B cell (primary cell): ENCODE results near the gene CFAP157. TPM values are rescaled to one million over a fixed set of nuclear protein-coding genes. Genes with fewer than 3 reads are reported as not detected.

Source experiments
- ATAC-seq: fragments of 200-7000 bp; cut with Tn5 transposase; one replicate; pipeline ENCODE4 v1.10.0; 2021; ENCODE audit warnings: low read depth, mild to moderate bottlenecking, moderate number of reproducible peaks, moderate library complexity
- CTCF ChIA-PET: fragments of 350-600 bp; sonication (Branson Sonifier 250); formaldehyde crosslinking; loops from one replicate; lab custom pipeline; 2021; ENCODE audit warnings: antibody characterized with exemption, inconsistent platforms; lab: Charles Lee
- POLR2A ChIA-PET: fragments of 350-600 bp; sonication (Branson Sonifier 250); formaldehyde crosslinking; loops from one replicate; lab custom pipeline; 2021; ENCODE audit warnings: antibody characterized with exemption; lab: Charles Lee
- DNase-seq: peaks from one replicate; pipeline ENCODE4 v3.0.0; 2013
- H2AFZ ChIP-seq: 2 replicates; pipeline ENCODE4 v1.6.1; 2012; ENCODE audit warnings: mild to moderate bottlenecking, low read depth, low read length; ENCODE audit not compliant: insufficient read depth, poor library complexity, severe bottlenecking
- H3K27ac ChIP-seq, 2 donors: 1 replicate in 1 of 2; 2 replicates in 1 of 2; pipeline ENCODE4 v1.5.1; 2012 to 2013; ENCODE audit warnings: low read length in 2 of 2, mild to moderate bottlenecking in 2 of 2, moderate library complexity in 1 of 2
- H3K27me3 ChIP-seq, 4 experiments: fragments of 200-600 bp in 1 of 4; sonication (generic) in 1 of 4; replicated peaks in 1 of 4; 1 replicate in 2 of 4; 2 replicates in 2 of 4; pipeline versions ENCODE4 v1.6.1 to v1.7.0; 2013 to 2016; ENCODE audit warnings: low read length in 3 of 4, mild to moderate bottlenecking in 2 of 4, mixed read lengths in 1 of 4, moderate library complexity in 1 of 4; ENCODE audit not compliant: insufficient read depth in 4 of 4, control insufficient read depth in 3 of 4; ENCODE audit errors: control extremely low read depth in 1 of 4
- H3K36me3 ChIP-seq, 2 experiments: replicated peaks in 1 of 2; 1 replicate in 1 of 2; 2 replicates in 1 of 2; pipeline versions ENCODE4 v1.6.1 to v1.7.1; 2013; ENCODE audit warnings: low read length in 1 of 2; ENCODE audit not compliant: insufficient read depth in 2 of 2, control insufficient read depth in 1 of 2; ENCODE audit errors: control extremely low read depth in 1 of 2, extremely low read depth in 1 of 2
- H3K4me1 ChIP-seq, 2 donors: fragments of 200-600 bp in 1 of 2; sonication (generic) in 1 of 2; 1 replicate in 1 of 2; 2 replicates in 1 of 2; pipeline versions ENCODE4 v1.5.1 to v1.6.1; 2013 to 2017; ENCODE audit warnings: low read length in 2 of 2; ENCODE audit not compliant: control insufficient read depth in 2 of 2, insufficient read depth in 2 of 2
- H3K4me2 ChIP-seq: replicated peaks from 2 replicates; pipeline ENCODE3; 2012; ENCODE audit warnings: mild to moderate bottlenecking, low read depth, low read length; ENCODE audit not compliant: poor library complexity, severe bottlenecking
- H3K4me3 ChIP-seq, 5 experiments: fragments of 200-600 bp in 1 of 5; sonication (generic) in 1 of 5; 1 replicate in 3 of 5; 2 replicates in 2 of 5; pipeline versions ENCODE4 v1.5.1 to v1.7.0; 2011 to 2016; ENCODE audit warnings: low read length in 4 of 5, mild to moderate bottlenecking in 4 of 5, low read depth in 2 of 5, control low read depth in 1 of 5, moderate library complexity in 1 of 5; ENCODE audit not compliant: insufficient read depth in 1 of 5; ENCODE audit errors: control extremely low read depth in 1 of 5, extremely low read depth in 1 of 5
- H3K79me2 ChIP-seq: fragments of 200-600 bp; sonication (generic); one replicate; pipeline ENCODE4 v1.6.0; 2016; ENCODE audit warnings: low read length; ENCODE audit not compliant: control insufficient read depth, insufficient read depth
- H3K9ac ChIP-seq: fragments of 200-600 bp; sonication (generic); 2 replicates; pipeline ENCODE4 v1.6.1; 2017; ENCODE audit warnings: mild to moderate bottlenecking, low read length, moderate library complexity
- H3K9me3 ChIP-seq, 3 donors: one replicate each; pipeline versions ENCODE4 v1.6.1 to v1.7.1; 2013; ENCODE audit warnings: low read length in 2 of 3; ENCODE audit not compliant: control insufficient read depth in 2 of 3, insufficient read depth in 1 of 3; ENCODE audit errors: control extremely low read depth in 1 of 3
- H4K20me1 ChIP-seq: 2 replicates; pipeline ENCODE4 v1.6.0; 2012; ENCODE audit warnings: mild to moderate bottlenecking, low read length; ENCODE audit not compliant: insufficient read depth, control insufficient read depth, poor library complexity, severe bottlenecking
- H3K27ac Mint-ChIP-seq: one replicate; pipeline ENCODE4 v1.8.0; 2021; ENCODE audit warnings: mixed read lengths
- H3K27me3 Mint-ChIP-seq: one replicate; pipeline ENCODE4 v1.8.0; 2021; ENCODE audit warnings: mixed read lengths
- H3K4me1 Mint-ChIP-seq: one replicate; pipeline ENCODE4 v1.8.0; 2021; ENCODE audit warnings: mixed read lengths
- H3K4me3 Mint-ChIP-seq: one replicate; pipeline ENCODE4 v1.8.0; 2021; ENCODE audit warnings: mixed read lengths
- H3K9me3 Mint-ChIP-seq: one replicate; pipeline ENCODE4 v1.8.0; 2022; ENCODE audit warnings: mixed read lengths; ENCODE audit not compliant: insufficient read depth
- CTCF ChIP-seq: fragments of 200-600 bp; IDR thresholded peaks from one replicate; pipeline ENCODE4 v1.8.0; 2022; ENCODE audit warnings: antibody characterized with exemption, mild to moderate bottlenecking
- EZH2 ChIP-seq: IDR thresholded peaks from 2 replicates; pipeline ENCODE4 v1.6.1; 2012; ENCODE audit warnings: borderline replicate concordance, low read depth, mild to moderate bottlenecking, moderate library complexity, low read length; ENCODE audit not compliant: insufficient read depth, poor library complexity, severe bottlenecking
- WGBS: methylation state at CpG from one replicate; pipeline ENCODE4 v1.1.5; 2013; ENCODE audit warnings: missing lambda C conversion rate; ENCODE audit not compliant: insufficient coverage; 5-methylcytosine and 5-hydroxymethylcytosine counted together
- intact Hi-C: fragments of 100-400 bp; cut with micrococcal nuclease; formaldehyde crosslinking; loops from one replicate; pipeline ENCODE4 v1.10.0; 2022
- polyA plus RNA-seq: library from polyadenylated mRNA; depleted of rRNA; stranded (reverse); fragments of >200 nt; gene quantifications from 2 replicates; pipeline ENCODE4 v1.2.3, GENCODE V29; 2012
- total RNA-seq, 2 donors: library from RNA; stranded (reverse); fragments of 120-200 nt in 1 of 2; gene quantifications; 1 replicate in 1 of 2; 2 replicates in 1 of 2; pipeline versions ENCODE4 v1.2.3 to v1.2.4, GENCODE V29; 2013 to 2022

CFAP157 gene
- total and polyA plus RNA-seq, 2 donors (not counting 1 experiment from before 2014, with no cell fraction given): 0.03 TPM; not detected in 1

GRCh38 chr9:127755061-127756060 lies 48.6 kb downstream of the CFAP157 start:
- H3K4me3 Mint-ChIP-seq: no peak overlapping the region
- CTCF ChIA-PET: interaction anchor here (1.1 to 1.5 kb wide), 2 partner anchors 114 kb away, joined by 4 to 5 read pairs; no protein-coding TSS in a partner anchor

More at GRCh38 chr9:127755061-127756060, 48.6 kb downstream of the CFAP157 start:
- intact Hi-C loops: no loop called here
- POLR2A ChIA-PET: no interaction called here
- no peak overlapping the region for H2AFZ ChIP-seq
- TF ChIP-seq EZH2: no peak
- TF ChIP-seq CTCF: no peak
- no peak overlapping the region for H3K4me2 ChIP-seq
- H3K4me1 ChIP-seq: no peaks in the 10 kb centered on the region
- DNase-seq: no peak
- no peaks in the 10 kb centered on the region for H3K27me3 ChIP-seq
- H3K27ac ChIP-seq: no peak overlapping the region
- H3K9me3 ChIP-seq: no peaks in the 10 kb centered on the region
- H3K9ac ChIP-seq: no peak overlapping the region
- peaks cover 88% of the 10 kb centered on the region for H3K79me2 ChIP-seq
- no peak overlapping the region for H3K4me3 ChIP-seq
- WGBS: 98% methylated on average over 56 of the region's 61 CpGs
- peaks cover 2 to 57% of the 10 kb centered on the region in 2 experiments for H3K36me3 ChIP-seq
- ATAC-seq: no peak
- no peak overlapping the region for H3K27ac Mint-ChIP-seq
- H4K20me1 ChIP-seq: peaks cover 95% of the 10 kb centered on the region
- peaks cover 11% of the 10 kb centered on the region for H3K4me1 Mint-ChIP-seq
- no peaks in the 10 kb centered on the region for H3K9me3 Mint-ChIP-seq
- no peaks in the 10 kb centered on the region for H3K27me3 Mint-ChIP-seq
